SU-DHL-6 (cell line): ENCODE measurements around the gene ROCK2.

Experiments used
- EZH2phosphoT487 ChIP-seq: fragments of 200-600 bp; sonication (generic), shearing (Covaris generic); conservative IDR thresholded peaks from 2 replicates; pipeline ENCODE4 v1.6.1; 2018; ENCODE audit warnings: mild to moderate bottlenecking, antibody characterized with exemption, low read length, moderate library complexity, mixed read lengths
- TF ChIP-seq, protein P1 (sequence below): fragments of 200-600 bp; sonication (generic); IDR thresholded peaks from one replicate; pipeline ENCODE4 v1.5.1; 2017; ENCODE audit warnings: antibody characterized with exemption, mild to moderate bottlenecking, low read length, moderate library complexity; ENCODE audit not compliant: insufficient read depth, poor library complexity, severe bottlenecking

- TF ChIP-seq, protein P1, sequence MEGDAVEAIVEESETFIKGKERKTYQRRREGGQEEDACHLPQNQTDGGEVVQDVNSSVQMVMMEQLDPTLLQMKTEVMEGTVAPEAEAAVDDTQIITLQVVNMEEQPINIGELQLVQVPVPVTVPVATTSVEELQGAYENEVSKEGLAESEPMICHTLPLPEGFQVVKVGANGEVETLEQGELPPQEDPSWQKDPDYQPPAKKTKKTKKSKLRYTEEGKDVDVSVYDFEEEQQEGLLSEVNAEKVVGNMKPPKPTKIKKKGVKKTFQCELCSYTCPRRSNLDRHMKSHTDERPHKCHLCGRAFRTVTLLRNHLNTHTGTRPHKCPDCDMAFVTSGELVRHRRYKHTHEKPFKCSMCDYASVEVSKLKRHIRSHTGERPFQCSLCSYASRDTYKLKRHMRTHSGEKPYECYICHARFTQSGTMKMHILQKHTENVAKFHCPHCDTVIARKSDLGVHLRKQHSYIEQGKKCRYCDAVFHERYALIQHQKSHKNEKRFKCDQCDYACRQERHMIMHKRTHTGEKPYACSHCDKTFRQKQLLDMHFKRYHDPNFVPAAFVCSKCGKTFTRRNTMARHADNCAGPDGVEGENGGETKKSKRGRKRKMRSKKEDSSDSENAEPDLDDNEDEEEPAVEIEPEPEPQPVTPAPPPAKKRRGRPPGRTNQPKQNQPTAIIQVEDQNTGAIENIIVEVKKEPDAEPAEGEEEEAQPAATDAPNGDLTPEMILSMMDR, result no peak
- no peak for TF ChIP-seq EZH2phosphoT487
Measured at GRCh38 chr2:11290713-11291112, 53.7 kb downstream of the ROCK2 start.
